Hepatocyte (in vitro differentiated cells): ENCODE results near the gene ADSS2. TPM values are rescaled to one million over a fixed set of nuclear protein-coding genes. Genes with fewer than 3 reads are reported as not detected.
"Not testable (repeated sequence)": the region's sequence is repeated elsewhere in the genome, so short reads cannot be mapped to it uniquely, and the experiment has no call there.

Source experiments
- DNase-seq: peaks from one replicate; pipeline ENCODE4 v3.0.0-alpha.2; 2016; ENCODE audit warnings: low spot score
- H2AFZ ChIP-seq: fragments of 200-600 bp; sonication (generic); 2 replicates; pipeline ENCODE4 v1.6.0; 2016; ENCODE audit warnings: antibody characterized with exemption, mild to moderate bottlenecking
- H3K27ac ChIP-seq: fragments of 200-600 bp; sonication (generic); 2 replicates; pipeline ENCODE4 v1.5.1; 2016; ENCODE audit warnings: mild to moderate bottlenecking
- H3K27me3 ChIP-seq: fragments of 200-600 bp; sonication (generic); 2 replicates; pipeline ENCODE4 v1.6.1; 2016
- H3K36me3 ChIP-seq: fragments of 200-600 bp; sonication (generic); replicated peaks from 2 replicates; pipeline ENCODE4 v1.5.1; 2016; ENCODE audit warnings: low read depth; ENCODE audit not compliant: insufficient read depth
- H3K4me1 ChIP-seq: fragments of 200-600 bp; sonication (generic); 2 replicates; pipeline ENCODE4 v1.5.1; 2016; ENCODE audit warnings: mild to moderate bottlenecking, moderate library complexity; ENCODE audit not compliant: insufficient read depth
- H3K4me2 ChIP-seq: fragments of 200-600 bp; sonication (generic); 2 replicates; pipeline ENCODE4 v1.6.0; 2016
- H3K4me3 ChIP-seq: fragments of 200-600 bp; sonication (generic); 2 replicates; pipeline ENCODE4 v1.5.1; 2016; ENCODE audit warnings: mild to moderate bottlenecking
- H3K79me2 ChIP-seq: fragments of 200-600 bp; sonication (generic); 2 replicates; pipeline ENCODE4 v1.6.0; 2017; ENCODE audit warnings: mild to moderate bottlenecking
- H3K9me2 ChIP-seq: fragments of 200-600 bp; sonication (generic); replicated peaks from 2 replicates; pipeline ENCODE4 v1.6.0; 2017; ENCODE audit warnings: mild to moderate bottlenecking; ENCODE audit not compliant: insufficient read depth
- H3K9me3 ChIP-seq: fragments of 200-600 bp; sonication (generic); 2 replicates; pipeline ENCODE4 v1.5.1; 2016; ENCODE audit warnings: low read depth, mild to moderate bottlenecking
- H4K20me1 ChIP-seq: fragments of 200-600 bp; sonication (generic); 2 replicates; pipeline ENCODE4 v1.6.0; 2016; ENCODE audit warnings: mild to moderate bottlenecking; ENCODE audit not compliant: insufficient read depth, poor library complexity, severe bottlenecking
- EZH2 ChIP-seq: fragments of 200-600 bp; sonication (generic); IDR thresholded peaks from 2 replicates; pipeline ENCODE4 v1.6.1; 2016; ENCODE audit warnings: antibody characterized with exemption, mild to moderate bottlenecking, borderline replicate concordance
- EZH2phosphoT487 ChIP-seq: fragments of 200-600 bp; sonication (generic); IDR thresholded peaks from one replicate; pipeline ENCODE4 v1.6.1; 2018; ENCODE audit warnings: antibody characterized with exemption, mild to moderate bottlenecking, low read depth, moderate library complexity; ENCODE audit not compliant: unreplicated experiment, severe bottlenecking
- WGBS: methylation state at CpG from one replicate; pipeline ENCODE4 v1.1.6; 2016; ENCODE audit warnings: low lambda C conversion rate; ENCODE audit errors: missing lambda C conversion rate; 5-methylcytosine and 5-hydroxymethylcytosine counted together
- polyA plus RNA-seq: library from polyadenylated mRNA; unstranded; fragments of >200 nt; fragmentation: Nextera tagmentation; extraction: Ambion mirVana; gene quantifications from 2 replicates; pipeline ENCODE4 v1.2.1, GENCODE V29; 2016
- total RNA-seq: library from RNA; depleted of rRNA; stranded (reverse); fragments of >200 nt; gene quantifications from 2 replicates; pipeline ENCODE4 v1.2.3, GENCODE V29; 2014
- TF ChIP-seq, protein P1 (sequence below): fragments of 200-600 bp; sonication (generic); IDR thresholded peaks from 2 replicates; pipeline ENCODE4 v1.5.1; 2016; ENCODE audit warnings: antibody characterized with exemption, mild to moderate bottlenecking; ENCODE audit not compliant: poor library complexity

ADSS2 gene
- total and polyA plus RNA-seq, 2 experiments from 2014 or later, result 24.2 to 42.3 TPM

DNA sequence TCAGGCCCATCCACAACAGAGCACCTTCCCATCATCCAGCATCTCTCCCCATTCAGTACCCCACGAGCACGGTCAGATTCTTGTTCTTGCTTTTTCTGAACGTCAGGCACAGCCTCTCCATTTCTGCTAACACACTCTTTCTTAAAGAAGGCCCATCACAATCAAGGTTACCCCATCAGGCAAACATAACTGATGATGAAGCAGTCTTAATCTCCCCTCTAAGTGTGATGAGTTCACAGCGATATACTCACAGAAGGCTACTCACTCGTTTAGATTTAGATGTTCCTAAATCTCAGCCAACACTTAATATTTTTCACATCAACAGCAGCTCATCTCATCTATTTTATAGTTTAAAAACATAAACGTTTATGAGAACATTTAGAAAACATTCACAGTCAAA lies 75.6 kb downstream of the ADSS2 start:
- no peaks in the 10 kb centered on the region for H3K79me2 ChIP-seq
- no peaks in the 10 kb centered on the region for H4K20me1 ChIP-seq
- H3K4me2 ChIP-seq, result no peak overlapping the region
- H3K4me1 ChIP-seq, result no peaks in the 10 kb centered on the region
- TF ChIP-seq, protein P1, sequence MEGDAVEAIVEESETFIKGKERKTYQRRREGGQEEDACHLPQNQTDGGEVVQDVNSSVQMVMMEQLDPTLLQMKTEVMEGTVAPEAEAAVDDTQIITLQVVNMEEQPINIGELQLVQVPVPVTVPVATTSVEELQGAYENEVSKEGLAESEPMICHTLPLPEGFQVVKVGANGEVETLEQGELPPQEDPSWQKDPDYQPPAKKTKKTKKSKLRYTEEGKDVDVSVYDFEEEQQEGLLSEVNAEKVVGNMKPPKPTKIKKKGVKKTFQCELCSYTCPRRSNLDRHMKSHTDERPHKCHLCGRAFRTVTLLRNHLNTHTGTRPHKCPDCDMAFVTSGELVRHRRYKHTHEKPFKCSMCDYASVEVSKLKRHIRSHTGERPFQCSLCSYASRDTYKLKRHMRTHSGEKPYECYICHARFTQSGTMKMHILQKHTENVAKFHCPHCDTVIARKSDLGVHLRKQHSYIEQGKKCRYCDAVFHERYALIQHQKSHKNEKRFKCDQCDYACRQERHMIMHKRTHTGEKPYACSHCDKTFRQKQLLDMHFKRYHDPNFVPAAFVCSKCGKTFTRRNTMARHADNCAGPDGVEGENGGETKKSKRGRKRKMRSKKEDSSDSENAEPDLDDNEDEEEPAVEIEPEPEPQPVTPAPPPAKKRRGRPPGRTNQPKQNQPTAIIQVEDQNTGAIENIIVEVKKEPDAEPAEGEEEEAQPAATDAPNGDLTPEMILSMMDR, result no peak
- TF ChIP-seq EZH2phosphoT487 (no peak), EZH2 (no peak)
- H3K27ac ChIP-seq, result no peak overlapping the region
- H3K9me3 ChIP-seq, result no peaks in the 10 kb centered on the region
- H3K4me3 ChIP-seq, result no peak overlapping the region
- H3K9me2 ChIP-seq, result no peaks in the 10 kb centered on the region
- no peaks in the 10 kb centered on the region for H3K27me3 ChIP-seq
- H2AFZ ChIP-seq, result no peak overlapping the region
- H3K36me3 ChIP-seq, result no peaks in the 10 kb centered on the region
- WGBS, result 82% methylated on average over 6 of the region's 6 CpGs
- DNase-seq, result no peak

DNA sequence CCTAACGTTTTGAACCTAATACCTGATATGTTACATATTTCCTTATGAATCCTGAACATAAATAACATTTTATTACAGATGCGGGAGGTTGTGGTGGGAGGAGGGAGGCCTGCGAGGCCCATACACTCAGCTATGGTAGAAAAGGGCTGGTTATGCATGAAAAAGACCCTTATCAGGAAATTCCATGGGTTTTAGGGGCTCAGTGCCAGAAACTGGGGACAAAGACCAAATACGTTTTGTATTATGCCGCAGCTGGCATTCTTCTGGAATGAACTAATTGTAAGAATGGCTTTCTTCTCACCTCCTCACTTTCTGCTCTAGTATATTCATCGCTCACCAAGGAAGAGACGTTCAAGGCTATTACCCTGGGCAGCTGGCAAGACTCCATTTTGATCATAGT lies 76.7 kb downstream of the ADSS2 start:
- 85% methylated on average over 7 of the region's 7 CpGs for WGBS

DNA sequence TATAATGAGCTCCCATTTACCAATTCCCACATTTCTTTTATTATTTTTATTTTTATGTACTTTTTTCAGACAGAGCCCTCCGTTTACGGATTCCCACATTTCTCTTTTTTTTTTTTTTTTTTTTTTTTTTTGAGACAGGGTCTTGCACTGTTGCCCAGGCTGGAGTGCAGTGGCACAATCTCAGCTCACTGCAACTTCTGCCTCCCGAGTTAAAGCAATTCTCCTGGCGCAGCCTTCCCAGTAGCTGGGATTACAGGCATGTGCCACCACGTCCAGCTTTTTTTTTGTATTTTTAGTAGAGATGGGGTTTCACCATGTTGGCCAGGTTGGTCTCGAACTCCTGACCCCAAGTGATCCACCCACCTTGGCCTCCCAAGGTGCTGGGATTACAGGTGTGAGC lies 77.2 kb downstream of the ADSS2 start:
- not testable (repeated sequence) for H4K20me1 ChIP-seq, H3K4me1 ChIP-seq, H3K36me3 ChIP-seq, DNase-seq, H3K79me2 ChIP-seq, H3K27ac ChIP-seq, H3K9me3 ChIP-seq, H3K4me3 ChIP-seq, H3K27me3 ChIP-seq, H2AFZ ChIP-seq, H3K9me2 ChIP-seq, H3K4me2 ChIP-seq
- whole genome bisulfite sequencing, result 92% methylated on average over 6 of the region's 6 CpGs

More for the DNA sequence above, 76.7 kb downstream of the ADSS2 start:
- no peak overlapping the region for H3K4me3 ChIP-seq
- no peaks in the 10 kb centered on the region for H4K20me1 ChIP-seq
- H3K9me2 ChIP-seq, result no peaks in the 10 kb centered on the region
- no peak overlapping the region for H2AFZ ChIP-seq
- TF ChIP-seq, protein P1, result no peak
- TF ChIP-seq EZH2phosphoT487 (no peak), EZH2 (no peak)
- H3K27me3 ChIP-seq, result no peaks in the 10 kb centered on the region
- H3K9me3 ChIP-seq, result no peaks in the 10 kb centered on the region
- H3K27ac ChIP-seq, result no peak overlapping the region
- H3K79me2 ChIP-seq, result no peaks in the 10 kb centered on the region
- H3K36me3 ChIP-seq, result no peaks in the 10 kb centered on the region
- no peaks in the 10 kb centered on the region for H3K4me1 ChIP-seq
- no peak for DNase-seq
- no peak overlapping the region for H3K4me2 ChIP-seq

DNA sequence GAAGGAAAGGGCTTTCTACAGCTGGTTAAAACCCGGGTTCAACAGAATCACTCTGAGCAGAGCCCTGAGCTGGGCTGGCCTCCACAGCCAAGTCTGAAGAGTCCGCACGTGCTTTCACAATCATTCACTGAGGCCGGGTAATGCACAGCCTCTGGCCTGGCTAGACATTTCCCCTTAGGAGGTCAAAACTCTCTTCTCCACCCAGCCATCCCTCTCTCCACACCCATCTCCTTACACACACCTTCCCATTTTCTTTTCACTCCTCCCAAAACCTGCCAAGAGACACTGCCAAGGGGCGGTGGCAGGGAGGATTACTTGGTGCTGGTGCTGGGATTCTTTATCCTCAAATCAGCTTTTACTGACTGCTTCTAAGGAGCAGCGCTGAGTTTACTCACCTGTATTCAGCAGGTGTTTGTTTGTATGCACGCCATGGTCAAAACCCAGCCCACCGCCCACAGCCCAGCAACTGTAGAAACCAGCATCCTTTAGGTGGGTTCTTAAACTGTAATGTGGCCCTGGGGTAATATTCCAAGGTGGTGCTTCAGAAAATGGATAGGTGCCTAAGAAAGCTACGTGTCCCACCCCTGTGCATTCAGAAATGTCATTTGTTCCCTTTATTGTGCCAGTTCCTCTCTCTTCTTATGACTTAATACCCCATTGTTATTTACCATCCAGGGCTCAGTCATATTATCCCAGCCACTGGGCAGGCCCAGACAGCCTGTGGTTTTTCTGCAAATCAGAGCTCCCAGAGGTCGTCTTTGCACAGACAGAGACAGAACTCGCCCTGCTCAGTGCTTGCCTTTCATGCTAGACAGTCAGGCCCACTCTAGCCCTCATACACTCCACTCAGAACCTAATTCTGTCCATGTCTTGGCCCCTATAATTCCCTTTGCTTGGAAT lies 80.2 kb downstream of the ADSS2 start:
- Histone ChIP-seq H3K4me1 (no peaks in the 10 kb centered on the region), H4K20me1 (no peaks in the 10 kb centered on the region), H3K27me3 (no peaks in the 10 kb centered on the region), H3K27ac (no peak overlapping the region), H3K79me2 (no peaks in the 10 kb centered on the region), H3K9me2 (no peaks in the 10 kb centered on the region), H3K36me3 (no peaks in the 10 kb centered on the region), H3K9me3 (no peaks in the 10 kb centered on the region), H3K4me2 (no peak overlapping the region), H3K4me3 (no peak overlapping the region), H2AFZ (no peak overlapping the region)
- no peak for DNase-seq
- TF ChIP-seq, protein P1, result no peak
- WGBS, result 84% methylated on average over 11 of the region's 11 CpGs
